WTC11 (cell line): ENCODE results near the gene CSPG5.

Experiments used
- ATF3 ChIP-seq: sonication (generic); formaldehyde crosslinking; conservative IDR thresholded peaks from 2 replicates; pipeline ENCODE4 v1.8.1; 2022; ENCODE audit warnings: mild to moderate bottlenecking, missing genetic modification reagents
- EMX1 ChIP-seq: fragments of 250-450 bp; sonication (Bioruptor Pico); IDR thresholded peaks from 2 replicates; pipeline ENCODE4 v1.8.0; 2021; ENCODE audit warnings: mild to moderate bottlenecking
- MXD4 ChIP-seq: fragments of 250-450 bp; sonication (Bioruptor Pico); IDR thresholded peaks from 2 replicates; pipeline ENCODE4 v1.8.0; 2021; ENCODE audit warnings: mild to moderate bottlenecking, moderate library complexity, borderline replicate concordance
- ZNF263 ChIP-seq: sonication (generic); formaldehyde crosslinking; IDR thresholded peaks from 2 replicates; pipeline ENCODE4 v1.8.1; 2022; ENCODE audit warnings: low read depth, mild to moderate bottlenecking, moderate library complexity, missing genetic modification reagents
- TF ChIP-seq, protein P1 (sequence below): fragments of 200-600 bp; IDR thresholded peaks from 2 replicates; pipeline ENCODE4 v1.8.0; 2022; ENCODE audit warnings: antibody characterized with exemption
- TF ChIP-seq, protein P2 (sequence below): sonication (generic); formaldehyde crosslinking; IDR thresholded peaks from 2 replicates; pipeline ENCODE4 v1.8.1; 2023; ENCODE audit warnings: mild to moderate bottlenecking, missing genetic modification reagents

DNA sequence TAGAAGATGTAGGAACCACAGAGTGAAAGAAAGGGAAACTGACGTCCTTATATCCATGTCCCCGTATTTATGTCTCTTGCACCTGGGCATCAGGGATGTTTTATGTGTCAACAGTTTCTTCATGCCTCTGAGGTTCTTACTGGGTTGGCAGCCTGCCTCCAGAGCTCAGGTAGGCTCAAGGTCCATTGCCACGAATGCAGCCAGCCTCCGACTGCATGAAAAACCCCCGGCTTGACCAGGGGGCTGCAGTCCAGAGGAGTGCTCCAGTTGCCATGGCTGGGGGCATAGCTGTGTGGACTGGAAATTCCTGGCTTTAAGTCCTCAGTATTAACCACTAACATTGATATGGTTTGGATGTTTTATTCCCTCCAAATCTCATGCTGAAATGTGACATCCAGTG is 2.8 kb upstream of the CSPG5 start:
- TF ChIP-seq EMX1 (no peak), ZNF263 (CRISPR knock-in tag) (no peak), MXD4 (CRISPR knock-in tag) (no peak), ATF3 (CRISPR knock-in tag) (no peak)
- TF ChIP-seq, protein P1, sequence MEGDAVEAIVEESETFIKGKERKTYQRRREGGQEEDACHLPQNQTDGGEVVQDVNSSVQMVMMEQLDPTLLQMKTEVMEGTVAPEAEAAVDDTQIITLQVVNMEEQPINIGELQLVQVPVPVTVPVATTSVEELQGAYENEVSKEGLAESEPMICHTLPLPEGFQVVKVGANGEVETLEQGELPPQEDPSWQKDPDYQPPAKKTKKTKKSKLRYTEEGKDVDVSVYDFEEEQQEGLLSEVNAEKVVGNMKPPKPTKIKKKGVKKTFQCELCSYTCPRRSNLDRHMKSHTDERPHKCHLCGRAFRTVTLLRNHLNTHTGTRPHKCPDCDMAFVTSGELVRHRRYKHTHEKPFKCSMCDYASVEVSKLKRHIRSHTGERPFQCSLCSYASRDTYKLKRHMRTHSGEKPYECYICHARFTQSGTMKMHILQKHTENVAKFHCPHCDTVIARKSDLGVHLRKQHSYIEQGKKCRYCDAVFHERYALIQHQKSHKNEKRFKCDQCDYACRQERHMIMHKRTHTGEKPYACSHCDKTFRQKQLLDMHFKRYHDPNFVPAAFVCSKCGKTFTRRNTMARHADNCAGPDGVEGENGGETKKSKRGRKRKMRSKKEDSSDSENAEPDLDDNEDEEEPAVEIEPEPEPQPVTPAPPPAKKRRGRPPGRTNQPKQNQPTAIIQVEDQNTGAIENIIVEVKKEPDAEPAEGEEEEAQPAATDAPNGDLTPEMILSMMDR, result no peak
- TF ChIP-seq, protein P2, sequence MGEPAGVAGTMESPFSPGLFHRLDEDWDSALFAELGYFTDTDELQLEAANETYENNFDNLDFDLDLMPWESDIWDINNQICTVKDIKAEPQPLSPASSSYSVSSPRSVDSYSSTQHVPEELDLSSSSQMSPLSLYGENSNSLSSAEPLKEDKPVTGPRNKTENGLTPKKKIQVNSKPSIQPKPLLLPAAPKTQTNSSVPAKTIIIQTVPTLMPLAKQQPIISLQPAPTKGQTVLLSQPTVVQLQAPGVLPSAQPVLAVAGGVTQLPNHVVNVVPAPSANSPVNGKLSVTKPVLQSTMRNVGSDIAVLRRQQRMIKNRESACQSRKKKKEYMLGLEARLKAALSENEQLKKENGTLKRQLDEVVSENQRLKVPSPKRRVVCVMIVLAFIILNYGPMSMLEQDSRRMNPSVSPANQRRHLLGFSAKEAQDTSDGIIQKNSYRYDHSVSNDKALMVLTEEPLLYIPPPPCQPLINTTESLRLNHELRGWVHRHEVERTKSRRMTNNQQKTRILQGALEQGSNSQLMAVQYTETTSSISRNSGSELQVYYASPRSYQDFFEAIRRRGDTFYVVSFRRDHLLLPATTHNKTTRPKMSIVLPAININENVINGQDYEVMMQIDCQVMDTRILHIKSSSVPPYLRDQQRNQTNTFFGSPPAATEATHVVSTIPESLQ (CRISPR knock-in tag), result no peak
